Loucy (cell line): ENCODE data around the gene MRPS24.

Source experiments
- EZH2phosphoT487 ChIP-seq: fragments of 200-600 bp; IDR thresholded peaks from 2 replicates; pipeline ENCODE4 v1.6.1; 2018; ENCODE audit warnings: antibody characterized with exemption, mild to moderate bottlenecking, moderate library complexity, borderline replicate concordance
- TF ChIP-seq, protein P1 (sequence below): fragments of 200-600 bp; sonication (generic); conservative IDR thresholded peaks from 2 replicates; pipeline ENCODE4 v1.5.1; 2014; ENCODE audit warnings: mild to moderate bottlenecking, antibody characterized with exemption, low read length

DNA sequence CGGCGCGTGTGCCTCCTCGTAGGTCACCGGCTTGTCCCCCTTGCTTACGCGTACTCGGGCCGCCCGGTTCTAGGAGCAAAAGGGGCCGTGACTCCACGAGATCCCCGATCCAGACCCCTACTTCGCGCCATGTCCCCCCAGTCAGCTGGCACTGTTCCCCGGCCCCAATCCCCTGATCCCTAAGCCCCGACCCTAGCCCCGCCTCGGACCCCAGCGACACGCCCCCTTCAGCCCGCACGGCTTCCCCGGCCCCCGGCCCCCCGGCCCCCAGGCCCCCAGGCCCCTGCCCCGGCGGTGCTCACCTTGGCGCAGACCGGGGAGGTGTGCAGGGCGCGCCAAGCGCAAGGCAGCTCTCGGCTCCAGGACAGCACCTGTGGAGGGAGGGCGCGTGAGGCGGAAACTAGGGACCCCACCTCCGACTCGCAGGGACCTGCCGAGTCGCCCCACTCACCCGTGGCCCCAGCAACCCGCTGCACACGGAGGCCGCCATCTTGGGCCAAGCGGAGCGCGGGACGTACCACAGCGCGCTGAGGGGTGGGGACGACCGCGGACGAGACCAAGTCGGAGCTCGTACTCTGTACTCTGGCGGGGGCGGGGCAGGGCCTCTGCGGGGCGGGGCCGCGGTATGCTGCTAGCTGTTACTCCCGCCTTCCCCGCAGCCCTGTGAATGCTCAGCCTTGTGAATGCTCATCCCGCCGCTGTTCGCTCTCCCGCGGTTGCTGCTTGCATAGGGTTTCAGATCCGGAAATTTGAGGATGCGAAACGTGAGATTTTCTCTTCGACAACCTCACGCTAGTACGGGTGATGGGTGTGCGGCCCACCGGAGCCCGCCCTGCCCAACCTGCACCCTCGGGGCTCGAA is at the start of gene MRPS24:
- TF ChIP-seq, protein P1, sequence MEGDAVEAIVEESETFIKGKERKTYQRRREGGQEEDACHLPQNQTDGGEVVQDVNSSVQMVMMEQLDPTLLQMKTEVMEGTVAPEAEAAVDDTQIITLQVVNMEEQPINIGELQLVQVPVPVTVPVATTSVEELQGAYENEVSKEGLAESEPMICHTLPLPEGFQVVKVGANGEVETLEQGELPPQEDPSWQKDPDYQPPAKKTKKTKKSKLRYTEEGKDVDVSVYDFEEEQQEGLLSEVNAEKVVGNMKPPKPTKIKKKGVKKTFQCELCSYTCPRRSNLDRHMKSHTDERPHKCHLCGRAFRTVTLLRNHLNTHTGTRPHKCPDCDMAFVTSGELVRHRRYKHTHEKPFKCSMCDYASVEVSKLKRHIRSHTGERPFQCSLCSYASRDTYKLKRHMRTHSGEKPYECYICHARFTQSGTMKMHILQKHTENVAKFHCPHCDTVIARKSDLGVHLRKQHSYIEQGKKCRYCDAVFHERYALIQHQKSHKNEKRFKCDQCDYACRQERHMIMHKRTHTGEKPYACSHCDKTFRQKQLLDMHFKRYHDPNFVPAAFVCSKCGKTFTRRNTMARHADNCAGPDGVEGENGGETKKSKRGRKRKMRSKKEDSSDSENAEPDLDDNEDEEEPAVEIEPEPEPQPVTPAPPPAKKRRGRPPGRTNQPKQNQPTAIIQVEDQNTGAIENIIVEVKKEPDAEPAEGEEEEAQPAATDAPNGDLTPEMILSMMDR, result no peak
- no peak for TF ChIP-seq EZH2phosphoT487
